Measurements from ENCODE around the gene WDR91.

DNA sequence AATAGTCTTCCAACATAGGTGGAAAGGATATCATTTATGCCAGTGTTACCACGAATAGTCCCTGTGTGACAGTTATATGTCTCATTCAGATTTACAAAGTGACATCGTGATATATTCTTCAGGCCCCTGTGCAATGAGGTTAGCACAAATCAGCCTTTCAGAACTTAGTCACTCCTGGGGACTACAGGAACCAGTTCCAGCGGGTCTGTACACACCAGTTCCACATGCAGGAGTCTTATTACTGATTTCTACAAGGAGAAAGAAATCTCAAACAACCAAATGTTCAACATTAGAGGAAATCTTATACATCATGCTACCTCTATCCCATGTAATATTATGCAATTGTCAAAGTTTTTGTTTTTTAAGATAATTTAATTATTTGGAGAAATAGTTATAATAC is 4.4 kb upstream of the WDR91 start:
- TF ChIP-seq EZH2 (IDR thresholded peaks at IDR 0.05; ENCODE audit: borderline replicate concordance, low read length), result no peak
- TF ChIP-seq, protein P1, sequence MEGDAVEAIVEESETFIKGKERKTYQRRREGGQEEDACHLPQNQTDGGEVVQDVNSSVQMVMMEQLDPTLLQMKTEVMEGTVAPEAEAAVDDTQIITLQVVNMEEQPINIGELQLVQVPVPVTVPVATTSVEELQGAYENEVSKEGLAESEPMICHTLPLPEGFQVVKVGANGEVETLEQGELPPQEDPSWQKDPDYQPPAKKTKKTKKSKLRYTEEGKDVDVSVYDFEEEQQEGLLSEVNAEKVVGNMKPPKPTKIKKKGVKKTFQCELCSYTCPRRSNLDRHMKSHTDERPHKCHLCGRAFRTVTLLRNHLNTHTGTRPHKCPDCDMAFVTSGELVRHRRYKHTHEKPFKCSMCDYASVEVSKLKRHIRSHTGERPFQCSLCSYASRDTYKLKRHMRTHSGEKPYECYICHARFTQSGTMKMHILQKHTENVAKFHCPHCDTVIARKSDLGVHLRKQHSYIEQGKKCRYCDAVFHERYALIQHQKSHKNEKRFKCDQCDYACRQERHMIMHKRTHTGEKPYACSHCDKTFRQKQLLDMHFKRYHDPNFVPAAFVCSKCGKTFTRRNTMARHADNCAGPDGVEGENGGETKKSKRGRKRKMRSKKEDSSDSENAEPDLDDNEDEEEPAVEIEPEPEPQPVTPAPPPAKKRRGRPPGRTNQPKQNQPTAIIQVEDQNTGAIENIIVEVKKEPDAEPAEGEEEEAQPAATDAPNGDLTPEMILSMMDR (conservative IDR thresholded peaks at IDR 0.05 in 1 of 2, IDR thresholded peaks at IDR 0.05 in 1 of 2; ENCODE audit: extremely low read depth in 1 of 2, insufficient read depth in 1 of 2, low read depth in 1 of 2, low read length in 2 of 2), result no peak
